Measurements from ENCODE around the gene FAM78A. TPM values are rescaled to one million over a fixed set of nuclear protein-coding genes. Genes with fewer than 3 reads are reported as not detected.
"Not testable (repeated sequence)": the region's sequence is repeated elsewhere in the genome, so short reads cannot be mapped to it uniquely, and the experiment has no call there.

Gene FAM78A
- total RNA-seq, 1 donor from 2014 or later = 0.85 TPM

DNA sequence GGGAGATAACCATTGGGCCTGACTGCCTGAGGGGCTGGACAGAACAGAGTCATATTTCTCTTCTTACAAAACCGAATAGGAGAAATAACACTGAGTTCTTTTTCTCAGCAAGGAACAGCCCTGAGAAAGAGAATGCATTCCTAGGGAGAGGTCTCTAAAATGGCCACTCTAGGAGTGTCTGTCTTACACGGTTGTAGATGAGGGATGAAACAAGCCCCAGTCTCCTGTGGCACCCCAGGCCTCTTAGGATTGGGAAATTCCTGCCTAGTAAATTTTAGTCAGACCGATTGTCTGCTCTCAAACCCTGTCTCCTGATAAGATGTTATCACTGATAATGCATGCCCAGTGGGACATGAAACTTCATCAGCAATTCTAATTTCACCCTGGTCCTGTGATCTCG is 64.4 kb downstream of the FAM78A start:
- not testable (repeated sequence) for DNase-seq (ENCODE audit: low read depth)

Other genes starting within 250 kb of the FAM78A start
- 322 and 450 TPM in 2 replicates for gene AIF1L, start 180.0 kb downstream of the FAM78A start, total RNA-seq
- 11.5 and 40.6 TPM in 2 replicates for gene NUP214, start 150.9 kb downstream of the FAM78A start, total RNA-seq
- 8.0 and 9.9 TPM in 2 replicates for gene PLPP7, start 13.2 kb upstream of the FAM78A start, total RNA-seq
- 30.2 and 172 TPM in 2 replicates for gene PRRC2B, start 117.6 kb upstream of the FAM78A start, total RNA-seq
- 33.7 and 44.7 TPM in 2 replicates for gene POMT1, start 226.4 kb upstream of the FAM78A start, total RNA-seq